ENCODE measurements around the gene TMX3. TPM values are rescaled to one million over a fixed set of nuclear protein-coding genes. Genes with fewer than 3 reads are reported as not detected.
A peak's percentile ranks its signal among the peaks of the same experiment; 100 is the strongest.

TMX3 gene
- total RNA-seq, 1 donor from 2014 or later: 35.8 TPM

GRCh38 chr18:68693091-68693815 lies 21.7 kb downstream of the TMX3 start:
- TF ChIP-seq CTCF (IDR thresholded peaks at IDR 0.05; ENCODE audit: insufficient read depth, low read length, severe bottlenecking): no peak
- Histone ChIP-seq H3K27me3 (ENCODE audit: control insufficient read depth, insufficient read depth, low read length) (no peaks in the 10 kb centered on the region), H3K36me3 (ENCODE audit: control insufficient read depth, insufficient read depth, low read length) (peaks cover 2% of the 10 kb centered on the region), H3K4me3 (ENCODE audit: low read depth, low read length) (no peak overlapping the region)
- no peak for FAIRE-seq
- DNase-seq (ENCODE audit: low read depth): no peak

GRCh38 chr18:68679528-68679927 lies 35.4 kb downstream of the TMX3 start:
- no peak for FAIRE-seq
- TF ChIP-seq CTCF (IDR thresholded peaks at IDR 0.05; ENCODE audit: insufficient read depth, low read length, severe bottlenecking): no peak
- no peak overlapping the region for H3K4me3 ChIP-seq (ENCODE audit: low read depth, low read length)
- peaks cover 2% of the 10 kb centered on the region for H3K36me3 ChIP-seq (ENCODE audit: control insufficient read depth, insufficient read depth, low read length)
- no peaks in the 10 kb centered on the region for H3K27me3 ChIP-seq (ENCODE audit: control insufficient read depth, insufficient read depth, low read length)
- DNase-seq (ENCODE audit: low read depth): peak; percentile 7

- TF ChIP-seq CTCF (IDR thresholded peaks at IDR 0.05; ENCODE audit: insufficient read depth, low read length, severe bottlenecking): no peak
- no peak for FAIRE-seq
- Histone ChIP-seq H3K27me3 (ENCODE audit: control insufficient read depth, insufficient read depth, low read length) (no peaks in the 10 kb centered on the region), H3K36me3 (ENCODE audit: control insufficient read depth, insufficient read depth, low read length) (peaks cover 2% of the 10 kb centered on the region), H3K4me3 (ENCODE audit: low read depth, low read length) (no peak overlapping the region)
- no peak for DNase-seq (ENCODE audit: low read depth)
Observed at GRCh38 chr18:68676913-68677312, 38.0 kb downstream of the TMX3 start.

GRCh38 chr18:68667121-68667520 lies 47.8 kb downstream of the TMX3 start:
- TF ChIP-seq CTCF (IDR thresholded peaks at IDR 0.05; ENCODE audit: insufficient read depth, low read length, severe bottlenecking): no peak
- Histone ChIP-seq H3K36me3 (ENCODE audit: control insufficient read depth, insufficient read depth, low read length) (no peaks in the 10 kb centered on the region), H3K4me3 (ENCODE audit: low read depth, low read length) (no peak overlapping the region), H3K27me3 (ENCODE audit: control insufficient read depth, insufficient read depth, low read length) (no peaks in the 10 kb centered on the region)
- FAIRE-seq (no peak), DNase-seq (ENCODE audit: low read depth) (no peak)

- Histone ChIP-seq H3K4me3 (ENCODE audit: low read depth, low read length) (no peak overlapping the region), H3K27me3 (ENCODE audit: control insufficient read depth, insufficient read depth, low read length) (no peaks in the 10 kb centered on the region), H3K36me3 (ENCODE audit: control insufficient read depth, insufficient read depth, low read length) (no peaks in the 10 kb centered on the region)
- FAIRE-seq: no peak
- TF ChIP-seq CTCF (IDR thresholded peaks at IDR 0.05; ENCODE audit: insufficient read depth, low read length, severe bottlenecking): no peak
- no peak for DNase-seq (ENCODE audit: low read depth)
Observed at GRCh38 chr18:68666381-68666780, 48.5 kb downstream of the TMX3 start.

GRCh38 chr18:68665628-68666027 lies 49.3 kb downstream of the TMX3 start:
- FAIRE-seq (no peak), DNase-seq (ENCODE audit: low read depth) (no peak)
- Histone ChIP-seq H3K27me3 (ENCODE audit: control insufficient read depth, insufficient read depth, low read length) (no peaks in the 10 kb centered on the region), H3K4me3 (ENCODE audit: low read depth, low read length) (no peak overlapping the region), H3K36me3 (ENCODE audit: control insufficient read depth, insufficient read depth, low read length) (no peaks in the 10 kb centered on the region)
- TF ChIP-seq CTCF (IDR thresholded peaks at IDR 0.05; ENCODE audit: insufficient read depth, low read length, severe bottlenecking): no peak
